Mucosa of descending colon (tissue), 3 donors: ENCODE data around the gene CCDC138. TPM values are rescaled to one million over a fixed set of nuclear protein-coding genes. Genes with fewer than 3 reads are reported as not detected.
A peak's percentile ranks its signal among the peaks of the same experiment; 100 is the strongest.

Experiments
- ATAC-seq: fragments of 200-7000 bp; cut with Tn5 transposase; one replicate; pipeline ENCODE4 v1.9.1; 2020; ENCODE audit warnings: mild to moderate bottlenecking, moderate library complexity
- DNase-seq, 3 donors: peaks; one replicate each; pipeline ENCODE4 v3.0.0-alpha.2; 2020
- H3K36me3 ChIP-seq: fragments of 200-600 bp; one replicate; pipeline ENCODE4 v1.8.0; 2021; ENCODE audit warnings: low read depth, mild to moderate bottlenecking
- H3K4me1 ChIP-seq: fragments of 200-600 bp; one replicate; pipeline ENCODE4 v1.8.0; 2021; ENCODE audit warnings: low read depth, mild to moderate bottlenecking
- H3K4me3 ChIP-seq: fragments of 200-600 bp; one replicate; pipeline ENCODE4 v1.8.0; 2021; ENCODE audit warnings: mild to moderate bottlenecking
- H3K9me3 ChIP-seq: fragments of 200-600 bp; one replicate; pipeline ENCODE4 v1.8.0; 2021; ENCODE audit warnings: mild to moderate bottlenecking
- CTCF ChIP-seq: fragments of 200-600 bp; IDR thresholded peaks from one replicate; pipeline ENCODE4 v1.8.0; 2022; ENCODE audit warnings: antibody characterized with exemption, mild to moderate bottlenecking
- intact Hi-C, 2 donors: fragments of 100-400 bp; cut with DNase I in 1 of 2; cut with micrococcal nuclease in 1 of 2; formaldehyde crosslinking; loops; one replicate each; pipeline versions ENCODE4 v1.11.0 to v1.11.1; 2022; cut with DNase I, micrococcal nuclease
- total RNA-seq, 3 donors: library from RNA; stranded (reverse); fragmentation: NEBNext Ultra II Directional in 2 of 3; extraction: Animal tissue kit (Norgen Biotek cat#: 25700) in 2 of 3; gene quantifications; one replicate each; pipeline versions ENCODE4 v1.2.1 to v1.2.4, GENCODE V29; 2021 to 2023
- donor health status: DM: no; HTN: no; CAD: no; lungs with moderate emphysema.
- donor health status: DM: no; HTN: no; CAD: no.
- donor health status: DM: no; HTN: yes; CAD: no.

The CCDC138 gene
- total RNA-seq, 3 donors from 2014 or later = 3.7 to 6.2 (median 5.5) TPM

GRCh38 chr2:108907822-108908712 is 121.5 kb downstream of the CCDC138 start:
- no peaks in the 10 kb centered on the region for H3K9me3 ChIP-seq
- ATAC-seq = no peak
- no peak overlapping the region for H3K4me3 ChIP-seq
- H3K36me3 ChIP-seq = no peaks in the 10 kb centered on the region
- H3K4me1 ChIP-seq = peaks cover 3% of the 10 kb centered on the region
- intact Hi-C loops = no loop called here
- peak in 1 of 3 donors; percentile 3 for DNase-seq
- TF ChIP-seq CTCF = no peak

GRCh38 chr2:108908713-108909070 is 122.1 kb downstream of the CCDC138 start:
- ATAC-seq (no peak), DNase-seq (no peak)
- H3K9me3 ChIP-seq = no peaks in the 10 kb centered on the region
- intact Hi-C loops = no loop called here
- peaks cover 3% of the 10 kb centered on the region for H3K4me1 ChIP-seq
- no peak for TF ChIP-seq CTCF
- no peak overlapping the region for H3K4me3 ChIP-seq
- H3K36me3 ChIP-seq = no peaks in the 10 kb centered on the region

- ATAC-seq (no peak), DNase-seq (peak in 1 of 3 donors; percentile 0)
- no peak overlapping the region for H3K4me3 ChIP-seq
- H3K36me3 ChIP-seq = no peaks in the 10 kb centered on the region
- intact Hi-C loops = no loop called here
- peaks cover 3% of the 10 kb centered on the region for H3K4me1 ChIP-seq
- no peaks in the 10 kb centered on the region for H3K9me3 ChIP-seq
- TF ChIP-seq CTCF = no peak
Observed at GRCh38 chr2:108909275-108909823, 122.8 kb downstream of the CCDC138 start.

GRCh38 chr2:108910011-108910431 is 123.5 kb downstream of the CCDC138 start:
- ATAC-seq = no peak
- intact Hi-C loops = no loop called here
- no peaks in the 10 kb centered on the region for H3K36me3 ChIP-seq
- H3K9me3 ChIP-seq = no peaks in the 10 kb centered on the region
- no peak overlapping the region for H3K4me3 ChIP-seq
- DNase-seq = peak in 2 of 3 donors; percentile 1 to 17
- no peaks in the 10 kb centered on the region for H3K4me1 ChIP-seq
- no peak for TF ChIP-seq CTCF

- no peak for ATAC-seq
- no peaks in the 10 kb centered on the region for H3K4me1 ChIP-seq
- no peaks in the 10 kb centered on the region for H3K36me3 ChIP-seq
- no peaks in the 10 kb centered on the region for H3K9me3 ChIP-seq
- intact Hi-C loops = no loop called here
- H3K4me3 ChIP-seq = no peak overlapping the region
- peak in 2 of 3 donors; percentile 0 to 18 for DNase-seq
- TF ChIP-seq CTCF = no peak
Observed at GRCh38 chr2:108910541-108911396, 124.2 kb downstream of the CCDC138 start.
